Osteocyte (in vitro differentiated cells): ENCODE measurements around the gene NINJ1. TPM values are rescaled to one million over a fixed set of nuclear protein-coding genes. Genes with fewer than 3 reads are reported as not detected.
A peak's percentile ranks its signal among the peaks of the same experiment; 100 is the strongest.
"Not testable (repeated sequence)": the region's sequence is repeated elsewhere in the genome, so short reads cannot be mapped to it uniquely, and the experiment has no call there.

Experiments used
- DNase-seq: peaks from one replicate; pipeline ENCODE4 v3.0.0; 2021; ENCODE audit warnings: mixed read lengths; ENCODE audit not compliant: unreplicated experiment; ENCODE audit errors: extremely low spot score
- H3K27ac Mint-ChIP-seq: one replicate; pipeline ENCODE4 v1.8.0; 2021; ENCODE audit warnings: mild to moderate bottlenecking, mixed read lengths; ENCODE audit not compliant: unreplicated experiment
- H3K27me3 Mint-ChIP-seq: one replicate; pipeline ENCODE4 v1.8.0; 2021; ENCODE audit warnings: mixed read lengths; ENCODE audit not compliant: unreplicated experiment
- H3K36me3 Mint-ChIP-seq: one replicate; pipeline ENCODE4 v1.8.0; 2021; ENCODE audit warnings: mixed read lengths; ENCODE audit not compliant: unreplicated experiment
- H3K4me1 Mint-ChIP-seq: one replicate; pipeline ENCODE4 v1.8.0; 2021; ENCODE audit warnings: mixed read lengths; ENCODE audit not compliant: unreplicated experiment
- H3K4me3 Mint-ChIP-seq: one replicate; pipeline ENCODE4 v1.8.0; 2021; ENCODE audit warnings: mild to moderate bottlenecking, moderate library complexity, mixed read lengths; ENCODE audit not compliant: unreplicated experiment
- H3K9me3 Mint-ChIP-seq: one replicate; pipeline ENCODE4 v1.8.0; 2021; ENCODE audit warnings: mixed read lengths; ENCODE audit not compliant: unreplicated experiment
- CTCF ChIP-seq: fragments of 200-600 bp; sonication (generic); IDR thresholded peaks from 2 replicates; pipeline ENCODE4 v1.5.0; 2021; ENCODE audit warnings: antibody characterized with exemption, mild to moderate bottlenecking, moderate library complexity
- total RNA-seq: library from RNA; stranded (reverse); gene quantifications from 2 replicates; pipeline ENCODE4 v1.2.1, GENCODE V29; 2021

Gene NINJ1
- total RNA-seq, 1 donor from 2014 or later: 32.9 TPM

GRCh38 chr9:93107151-93107824 lies 26.8 kb downstream of the NINJ1 start:
- Mint-ChIP-seq H3K4me3 (no peak overlapping the region), H3K27ac (no peak overlapping the region), H3K4me1 (peaks cover 6% of the 10 kb centered on the region), H3K27me3 (no peaks in the 10 kb centered on the region), H3K36me3 (peaks cover 32% of the 10 kb centered on the region), H3K9me3 (peaks cover 14% of the 10 kb centered on the region)
- TF ChIP-seq CTCF: no peak
- no peak for DNase-seq

- no peak for TF ChIP-seq CTCF
- Mint-ChIP-seq H3K27me3 (no peaks in the 10 kb centered on the region), H3K4me3 (no peak overlapping the region), H3K27ac (no peak overlapping the region), H3K4me1 (peaks cover 6% of the 10 kb centered on the region), H3K9me3 (peaks cover 15% of the 10 kb centered on the region), H3K36me3 (peaks cover 29% of the 10 kb centered on the region)
- no peak for DNase-seq
Observed at GRCh38 chr9:93105620-93106019, 28.4 kb downstream of the NINJ1 start.

- DNase-seq, H3K27ac Mint-ChIP-seq, H3K4me3 Mint-ChIP-seq, H3K27me3 Mint-ChIP-seq: not testable (repeated sequence)
- Mint-ChIP-seq H3K4me1 (peaks cover 29% of the 10 kb centered on the region), H3K9me3 (peaks cover 15% of the 10 kb centered on the region), H3K36me3 (peaks cover 22% of the 10 kb centered on the region)
Observed at GRCh38 chr9:93101086-93101485, 33.0 kb downstream of the NINJ1 start.

- no peak for DNase-seq
- peaks cover 15% of the 10 kb centered on the region for H3K9me3 Mint-ChIP-seq
- H3K27ac Mint-ChIP-seq: no peak overlapping the region
- TF ChIP-seq CTCF: no peak
- H3K36me3 Mint-ChIP-seq: peaks cover 22% of the 10 kb centered on the region
- no peaks in the 10 kb centered on the region for H3K27me3 Mint-ChIP-seq
- H3K4me3 Mint-ChIP-seq: no peak overlapping the region
- peaks cover 29% of the 10 kb centered on the region for H3K4me1 Mint-ChIP-seq
Observed at GRCh38 chr9:93100276-93100636, 33.8 kb downstream of the NINJ1 start.

- H3K36me3 Mint-ChIP-seq: peaks cover 20% of the 10 kb centered on the region
- DNase-seq: no peak
- H3K9me3 Mint-ChIP-seq: peaks cover 15% of the 10 kb centered on the region
- H3K27me3 Mint-ChIP-seq: no peaks in the 10 kb centered on the region
- H3K4me3 Mint-ChIP-seq: no peak overlapping the region
- H3K27ac Mint-ChIP-seq: peak overlapping the region; percentile 92
- no peak for TF ChIP-seq CTCF
- H3K4me1 Mint-ChIP-seq: peaks cover 32% of the 10 kb centered on the region
Observed at GRCh38 chr9:93099551-93100275, 34.3 kb downstream of the NINJ1 start.
